ENCODE results near the gene MAPRE2. TPM values are rescaled to one million over a fixed set of nuclear protein-coding genes. Genes with fewer than 3 reads are reported as not detected.

Gene MAPRE2
- total and polyA plus RNA-seq, 4 donors = 12.5 to 57.8 (median 19.8) TPM

DNA sequence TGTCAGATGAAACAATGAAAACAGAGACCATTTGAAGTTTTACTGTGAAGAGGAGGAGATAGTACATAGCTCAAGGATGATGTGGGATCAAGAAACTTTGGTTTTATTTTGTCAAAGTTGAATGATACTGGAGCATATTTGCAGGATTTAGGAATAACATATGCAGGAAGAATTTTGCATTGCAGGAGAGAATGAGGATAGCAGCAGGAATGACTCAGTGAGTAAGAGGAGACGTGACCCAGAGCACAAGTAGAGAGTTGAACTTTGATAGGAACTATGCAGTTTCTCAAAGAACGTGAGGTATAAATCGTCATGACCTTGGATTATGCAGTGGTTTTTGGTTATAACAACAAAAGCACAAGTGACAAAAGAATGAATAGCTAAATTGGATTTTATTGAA, 47.7 kb downstream of the MAPRE2 start:
- no peaks in the 10 kb centered on the region for H3K27me3 ChIP-seq (ENCODE audit: control insufficient read depth in 3 of 3, insufficient read depth in 3 of 3, low read length in 2 of 3)
- H3K36me3 ChIP-seq (ENCODE audit: control insufficient read depth in 4 of 4, insufficient read depth in 4 of 4, low read length in 4 of 4) = no peaks in the 10 kb centered on the region
- H3K27ac ChIP-seq (ENCODE audit: low read depth in 1 of 2, low read length in 1 of 2) = peak overlapping the region in 1 of 2 donors; percentile 74
- no peak overlapping the region for H3K4me3 ChIP-seq
- peaks cover 0 to 31% (median 2%) of the 10 kb centered on the region in 5 donors for H3K4me1 ChIP-seq (ENCODE audit: control insufficient read depth in 5 of 5, insufficient read depth in 5 of 5, low read length in 5 of 5)
- H3K9ac ChIP-seq (ENCODE audit: insufficient read depth in 1 of 2, low read length in 2 of 2) = no peak overlapping the region
- no peak for ATAC-seq (ENCODE audit: insufficient read depth, low FRiP score)
- no peaks in the 10 kb centered on the region for H3K9me3 ChIP-seq (ENCODE audit: control insufficient read depth in 4 of 4, insufficient read depth in 3 of 4, low read length in 3 of 4)
- no peak for DNase-seq
- TF ChIP-seq CTCF (IDR thresholded peaks at IDR 0.05; ENCODE audit: control extremely low read depth, extremely low read depth) = no peak
- 95 to 98% methylated on average over 3 of the region's 3 CpGs for WGBS, 2 donors

DNA sequence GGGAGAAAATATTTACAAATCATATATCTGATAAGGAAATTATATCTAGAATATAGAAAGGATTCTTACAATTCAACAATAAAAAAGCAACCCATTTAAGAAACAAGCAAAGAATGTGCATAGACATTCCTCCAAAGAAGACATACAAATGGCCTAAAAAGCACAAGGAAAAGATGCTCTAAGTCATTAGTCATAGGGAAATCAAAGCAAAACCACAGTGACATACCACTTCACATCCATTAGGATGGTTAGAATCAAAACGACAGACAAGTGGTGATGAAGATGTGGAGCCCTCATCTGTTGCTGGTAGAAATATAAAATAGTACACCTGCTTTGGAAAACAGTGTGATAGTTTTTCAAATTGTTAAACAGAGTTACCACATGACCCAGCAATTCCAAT, 48.2 kb downstream of the MAPRE2 start:
- DNase-seq = no peak
- H3K27me3 ChIP-seq (ENCODE audit: control insufficient read depth in 3 of 3, insufficient read depth in 3 of 3, low read length in 2 of 3) = no peaks in the 10 kb centered on the region
- H3K27ac ChIP-seq (ENCODE audit: low read depth in 1 of 2, low read length in 1 of 2) = peak overlapping the region in 1 of 2 donors; percentile 74
- no peak overlapping the region for H3K9ac ChIP-seq (ENCODE audit: insufficient read depth in 1 of 2, low read length in 2 of 2)
- 83 to 90% methylated on average over 1 of the region's 1 CpG for WGBS, 2 donors
- peaks cover 0 to 31% (median 2%) of the 10 kb centered on the region in 5 donors for H3K4me1 ChIP-seq (ENCODE audit: control insufficient read depth in 5 of 5, insufficient read depth in 5 of 5, low read length in 5 of 5)
- ATAC-seq (ENCODE audit: insufficient read depth, low FRiP score) = no peak
- no peak overlapping the region for H3K4me3 ChIP-seq
- H3K36me3 ChIP-seq (ENCODE audit: control insufficient read depth in 4 of 4, insufficient read depth in 4 of 4, low read length in 4 of 4) = no peaks in the 10 kb centered on the region
- no peak for TF ChIP-seq CTCF (IDR thresholded peaks at IDR 0.05; ENCODE audit: control extremely low read depth, extremely low read depth)
- H3K9me3 ChIP-seq (ENCODE audit: control insufficient read depth in 4 of 4, insufficient read depth in 3 of 4, low read length in 3 of 4) = no peaks in the 10 kb centered on the region

GRCh38 chr18:35089891-35090550, 48.8 kb downstream of the MAPRE2 start:
- H3K4me1 ChIP-seq (ENCODE audit: control insufficient read depth in 5 of 5, insufficient read depth in 5 of 5, low read length in 5 of 5) = peaks cover 0 to 25% (median 0%) of the 10 kb centered on the region in 5 donors
- H3K4me3 ChIP-seq = no peak overlapping the region
- no peak overlapping the region for H3K9ac ChIP-seq (ENCODE audit: insufficient read depth in 1 of 2, low read length in 2 of 2)
- no peaks in the 10 kb centered on the region for H3K36me3 ChIP-seq (ENCODE audit: control insufficient read depth in 4 of 4, insufficient read depth in 4 of 4, low read length in 4 of 4)
- H3K27me3 ChIP-seq (ENCODE audit: control insufficient read depth in 3 of 3, insufficient read depth in 3 of 3, low read length in 2 of 3) = no peaks in the 10 kb centered on the region
- TF ChIP-seq CTCF (IDR thresholded peaks at IDR 0.05; ENCODE audit: control extremely low read depth, extremely low read depth) = no peak
- no peak for DNase-seq
- ATAC-seq (ENCODE audit: insufficient read depth, low FRiP score) = no peak
- H3K9me3 ChIP-seq (ENCODE audit: control insufficient read depth in 4 of 4, insufficient read depth in 3 of 4, low read length in 3 of 4) = no peaks in the 10 kb centered on the region
- 92 to 94% methylated on average over 4 of the region's 4 CpGs for WGBS, 2 donors
- peak overlapping the region in 1 of 2 donors; percentile 74 for H3K27ac ChIP-seq (ENCODE audit: low read depth in 1 of 2, low read length in 1 of 2)

DNA sequence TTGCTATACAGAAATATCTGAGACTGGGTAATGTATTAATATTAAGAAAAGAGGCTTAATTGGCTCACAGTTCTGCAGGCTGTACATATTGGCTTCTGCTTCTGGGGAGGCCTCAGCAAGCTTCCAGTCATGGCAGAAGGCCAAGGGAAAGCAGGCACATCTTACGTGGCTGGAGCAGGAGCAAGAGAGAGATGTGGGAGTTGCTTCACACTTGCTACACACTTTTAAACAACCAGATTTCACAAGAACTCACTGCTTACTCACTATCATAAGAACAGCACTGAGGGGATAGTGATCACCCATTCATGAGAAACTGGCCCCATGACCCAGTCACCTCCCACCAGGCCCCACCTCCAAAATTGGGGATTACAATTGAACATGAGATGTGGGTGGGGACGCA, 50.6 kb downstream of the MAPRE2 start:
- H3K4me3 ChIP-seq = no peak overlapping the region
- WGBS, 2 donors = 74 to 75% methylated on average over 2 of the region's 2 CpGs
- H3K9ac ChIP-seq (ENCODE audit: insufficient read depth in 1 of 2, low read length in 2 of 2) = no peak overlapping the region
- H3K36me3 ChIP-seq (ENCODE audit: control insufficient read depth in 4 of 4, insufficient read depth in 4 of 4, low read length in 4 of 4) = no peaks in the 10 kb centered on the region
- H3K4me1 ChIP-seq (ENCODE audit: control insufficient read depth in 5 of 5, insufficient read depth in 5 of 5, low read length in 5 of 5) = peaks cover 0 to 22% (median 0%) of the 10 kb centered on the region in 5 donors
- TF ChIP-seq CTCF (IDR thresholded peaks at IDR 0.05; ENCODE audit: control extremely low read depth, extremely low read depth) = no peak
- no peaks in the 10 kb centered on the region for H3K27me3 ChIP-seq (ENCODE audit: control insufficient read depth in 3 of 3, insufficient read depth in 3 of 3, low read length in 2 of 3)
- ATAC-seq (ENCODE audit: insufficient read depth, low FRiP score) = no peak
- peak overlapping the region in 1 of 2 donors; percentile 60 for H3K27ac ChIP-seq (ENCODE audit: low read depth in 1 of 2, low read length in 1 of 2)
- no peak for DNase-seq
- H3K9me3 ChIP-seq (ENCODE audit: control insufficient read depth in 4 of 4, insufficient read depth in 3 of 4, low read length in 3 of 4) = no peaks in the 10 kb centered on the region
